ENCODE measurements around the gene RNF144B. TPM values are rescaled to one million over a fixed set of nuclear protein-coding genes. Genes with fewer than 3 reads are reported as not detected.
"Not testable (repeated sequence)": the region's sequence is repeated elsewhere in the genome, so short reads cannot be mapped to it uniquely, and the experiment has no call there.

RNF144B gene
- total RNA-seq, 1 donor from 2014 or later, result 14.1 TPM

DNA sequence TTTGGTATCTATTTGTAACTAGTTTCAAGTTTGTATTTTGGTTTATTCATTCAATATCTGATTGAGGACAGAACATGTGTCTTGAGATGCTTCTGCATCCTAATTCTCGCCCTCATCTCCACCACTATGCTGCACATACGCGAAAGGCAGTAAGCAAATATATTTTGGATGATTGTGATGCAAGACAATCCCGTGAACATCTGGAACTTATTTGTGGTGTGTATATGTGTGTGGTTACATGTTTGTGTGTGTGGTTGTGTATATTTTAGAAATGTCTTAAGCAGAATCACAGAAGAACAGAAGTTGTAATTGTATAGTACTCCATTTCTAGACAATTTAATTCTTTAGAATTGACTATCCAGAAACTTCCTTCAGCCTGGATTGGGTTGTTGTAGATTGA lies 35.1 kb upstream of the RNF144B start:
- no peaks in the 10 kb centered on the region for H3K9me3 ChIP-seq (replicated peaks)
- no peak for DNase-seq
- TF ChIP-seq, protein P1, sequence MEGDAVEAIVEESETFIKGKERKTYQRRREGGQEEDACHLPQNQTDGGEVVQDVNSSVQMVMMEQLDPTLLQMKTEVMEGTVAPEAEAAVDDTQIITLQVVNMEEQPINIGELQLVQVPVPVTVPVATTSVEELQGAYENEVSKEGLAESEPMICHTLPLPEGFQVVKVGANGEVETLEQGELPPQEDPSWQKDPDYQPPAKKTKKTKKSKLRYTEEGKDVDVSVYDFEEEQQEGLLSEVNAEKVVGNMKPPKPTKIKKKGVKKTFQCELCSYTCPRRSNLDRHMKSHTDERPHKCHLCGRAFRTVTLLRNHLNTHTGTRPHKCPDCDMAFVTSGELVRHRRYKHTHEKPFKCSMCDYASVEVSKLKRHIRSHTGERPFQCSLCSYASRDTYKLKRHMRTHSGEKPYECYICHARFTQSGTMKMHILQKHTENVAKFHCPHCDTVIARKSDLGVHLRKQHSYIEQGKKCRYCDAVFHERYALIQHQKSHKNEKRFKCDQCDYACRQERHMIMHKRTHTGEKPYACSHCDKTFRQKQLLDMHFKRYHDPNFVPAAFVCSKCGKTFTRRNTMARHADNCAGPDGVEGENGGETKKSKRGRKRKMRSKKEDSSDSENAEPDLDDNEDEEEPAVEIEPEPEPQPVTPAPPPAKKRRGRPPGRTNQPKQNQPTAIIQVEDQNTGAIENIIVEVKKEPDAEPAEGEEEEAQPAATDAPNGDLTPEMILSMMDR (IDR thresholded peaks at IDR 0.05; ENCODE audit: borderline replicate concordance), result no peak
- no peaks in the 10 kb centered on the region for H3K4me1 ChIP-seq
- H3K4me3 ChIP-seq, result no peak overlapping the region
- H3K27ac ChIP-seq (replicated peaks), result no peak overlapping the region
- intact Hi-C loops (cut with micrococcal nuclease), result no loop called here
- peaks cover 3% of the 10 kb centered on the region for H3K27me3 ChIP-seq (ENCODE audit: low read depth)
- H3K36me3 ChIP-seq, result no peaks in the 10 kb centered on the region

DNA sequence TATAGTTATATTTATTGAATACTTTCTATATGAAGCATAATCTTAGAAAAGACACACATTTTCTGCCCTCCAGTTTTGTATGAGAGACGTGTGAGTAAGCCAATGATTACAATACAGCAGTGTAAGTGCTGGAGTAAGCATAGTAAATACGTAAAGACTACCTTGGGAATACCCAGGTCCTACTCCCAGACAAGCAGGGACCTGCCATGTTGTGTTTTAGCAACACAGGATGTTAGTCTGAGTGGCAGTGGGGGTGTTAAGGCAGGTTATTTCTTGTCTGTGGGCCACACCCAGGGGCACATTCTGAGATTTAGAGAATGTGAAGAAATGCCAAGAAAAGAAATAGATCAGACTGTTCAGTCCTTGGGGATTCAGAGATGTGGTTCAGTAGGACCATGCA lies 34.3 kb upstream of the RNF144B start:
- Histone ChIP-seq H3K4me1 (no peaks in the 10 kb centered on the region), H3K4me3 (no peak overlapping the region), H3K27me3 (ENCODE audit: low read depth) (peaks cover 3% of the 10 kb centered on the region), H3K9me3 (replicated peaks) (peaks cover under 1% of the 10 kb centered on the region), H3K36me3 (no peaks in the 10 kb centered on the region), H3K27ac (replicated peaks) (no peak overlapping the region)
- TF ChIP-seq, protein P1 (IDR thresholded peaks at IDR 0.05; ENCODE audit: borderline replicate concordance), result no peak
- DNase-seq, result no peak
- intact Hi-C loops (cut with micrococcal nuclease), result no loop called here

DNA sequence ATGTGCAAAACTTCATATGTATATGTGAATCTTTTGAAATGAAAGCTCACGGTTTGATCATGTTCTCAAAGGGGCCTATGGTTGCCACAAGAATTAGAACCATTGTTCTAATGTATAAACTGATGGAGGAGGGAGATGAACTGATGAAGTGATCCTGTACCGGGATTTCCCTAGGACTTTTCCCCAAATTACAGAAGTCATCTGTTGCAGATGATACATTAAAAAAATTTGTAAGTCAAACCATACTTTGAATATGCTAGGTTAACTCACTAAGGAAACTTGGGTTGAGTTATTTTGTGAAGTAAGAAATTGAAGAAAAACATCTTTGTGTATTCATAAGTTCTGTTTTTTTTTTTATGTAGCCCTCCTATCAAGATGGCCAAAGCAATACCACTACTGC lies 33.9 kb upstream of the RNF144B start:
- Histone ChIP-seq H3K36me3 (no peaks in the 10 kb centered on the region), H3K9me3 (replicated peaks) (peaks cover 5% of the 10 kb centered on the region), H3K4me3 (no peak overlapping the region), H3K27ac (replicated peaks) (no peak overlapping the region), H3K4me1 (no peaks in the 10 kb centered on the region), H3K27me3 (ENCODE audit: low read depth) (peaks cover 3% of the 10 kb centered on the region)
- intact Hi-C loops (cut with micrococcal nuclease), result no loop called here
- DNase-seq, result no peak
- TF ChIP-seq, protein P1 (IDR thresholded peaks at IDR 0.05; ENCODE audit: borderline replicate concordance), result no peak

DNA sequence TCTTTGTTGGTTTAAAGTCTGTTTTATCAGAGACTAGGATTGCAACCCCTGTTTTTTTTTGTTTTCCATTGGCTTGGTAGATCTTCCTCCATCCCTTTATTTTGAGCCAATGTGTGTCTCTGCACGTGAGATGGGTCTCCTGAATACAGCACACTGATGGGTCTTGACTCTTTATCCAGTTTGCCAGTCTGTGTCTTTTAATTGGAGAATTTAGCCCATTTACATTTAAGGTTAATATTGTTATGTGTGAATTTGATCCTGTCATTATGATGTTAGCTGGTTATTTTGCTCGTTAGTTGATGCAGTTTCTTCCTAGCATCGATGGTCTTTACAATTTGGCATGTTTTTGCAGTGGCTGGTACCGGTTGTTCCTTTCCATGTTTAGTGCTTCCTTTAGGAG lies 29.6 kb upstream of the RNF144B start:
- H3K4me1 ChIP-seq; intact Hi-C loops (cut with micrococcal nuclease); H3K36me3 ChIP-seq; DNase-seq; H3K4me3 ChIP-seq; H3K27ac ChIP-seq (replicated peaks); H3K27me3 ChIP-seq (ENCODE audit: low read depth); H3K9me3 ChIP-seq (replicated peaks): not testable (repeated sequence)

DNA sequence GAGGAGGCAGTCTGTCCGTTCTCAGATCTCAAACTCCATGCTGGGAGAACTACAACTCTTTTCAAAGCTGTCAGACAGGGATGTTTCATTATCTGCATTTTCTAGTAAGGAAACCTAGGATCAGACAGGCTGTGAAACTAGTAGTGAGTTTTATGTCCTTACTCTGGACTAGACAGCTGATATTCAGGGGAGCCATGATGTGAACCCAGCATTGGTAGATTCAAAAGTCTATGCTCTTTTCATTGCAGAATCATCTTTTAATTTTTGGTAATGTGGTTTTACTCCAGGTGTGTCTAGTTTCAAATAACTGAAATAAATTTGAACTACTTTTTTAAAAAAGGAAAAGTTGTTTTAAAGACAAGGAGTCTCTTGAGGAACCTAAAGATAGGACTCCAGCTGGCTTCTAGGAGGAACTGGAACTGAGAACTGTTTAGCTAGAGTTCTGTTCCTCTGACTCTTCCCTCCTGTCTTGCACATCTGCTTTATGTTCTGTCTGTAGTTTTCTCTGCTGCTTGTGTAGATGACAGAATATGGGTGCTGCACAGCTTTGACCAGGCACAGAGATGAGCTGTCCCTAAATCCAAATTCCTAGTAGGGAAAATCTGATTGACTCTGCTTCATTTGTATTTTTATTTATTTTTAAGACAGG lies 27.8 kb upstream of the RNF144B start:
- Histone ChIP-seq H3K27me3 (ENCODE audit: low read depth) (no peaks in the 10 kb centered on the region), H3K4me3 (no peak overlapping the region), H3K9me3 (replicated peaks) (peaks cover 9% of the 10 kb centered on the region), H3K36me3 (no peaks in the 10 kb centered on the region), H3K4me1 (peaks cover 9% of the 10 kb centered on the region), H3K27ac (replicated peaks) (peak overlapping the region; percentile 36)
- intact Hi-C loops (cut with micrococcal nuclease), result no loop called here
- no peak for DNase-seq
- TF ChIP-seq, protein P1 (IDR thresholded peaks at IDR 0.05; ENCODE audit: borderline replicate concordance), result no peak

DNA sequence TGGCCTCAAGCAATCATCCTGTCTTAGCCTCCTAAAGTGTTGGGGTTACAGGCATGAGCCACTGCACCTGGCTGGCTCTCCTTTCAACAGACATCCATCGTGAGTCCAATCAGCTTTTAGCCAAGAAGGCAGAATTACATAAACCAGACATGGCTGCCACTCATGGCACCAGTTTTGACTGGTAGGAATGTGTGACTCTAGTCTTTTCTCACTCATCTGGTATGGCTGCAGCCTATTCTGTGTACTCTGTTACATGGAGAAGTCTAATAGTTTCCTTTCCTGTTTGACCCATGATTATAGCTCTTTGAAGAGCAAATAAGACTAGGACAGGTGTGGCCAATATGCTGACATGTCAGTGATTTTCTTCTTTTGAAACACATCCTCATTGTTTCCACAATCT lies 27.0 kb upstream of the RNF144B start:
- Histone ChIP-seq H3K4me1 (peaks cover 9% of the 10 kb centered on the region), H3K36me3 (no peaks in the 10 kb centered on the region), H3K27ac (replicated peaks) (peak overlapping the region; percentile 31), H3K4me3 (no peak overlapping the region), H3K9me3 (replicated peaks) (peaks cover 9% of the 10 kb centered on the region), H3K27me3 (ENCODE audit: low read depth) (no peaks in the 10 kb centered on the region)
- intact Hi-C loops (cut with micrococcal nuclease), result no loop called here
- TF ChIP-seq, protein P1 (IDR thresholded peaks at IDR 0.05; ENCODE audit: borderline replicate concordance), result no peak
- DNase-seq, result no peak

Measured in left ventricle myocardium inferior (tissue), 1 donor.